HUES6 (cell line): ENCODE results near the gene SELENBP1.
A peak's percentile ranks its signal among the peaks of the same experiment; 100 is the strongest.

ENCODE experiments used
- H3K27ac ChIP-seq: 2 replicates; pipeline ENCODE4 v1.7.0; 2013; ENCODE audit warnings: low read depth, mild to moderate bottlenecking, low read length, inconsistent platforms
- H3K27me3 ChIP-seq: 2 replicates; pipeline ENCODE4 v1.6.1; 2013; ENCODE audit warnings: low read length; ENCODE audit not compliant: control insufficient read depth, insufficient read depth
- H3K36me3 ChIP-seq: 2 replicates; pipeline ENCODE4 v1.6.1; 2013; ENCODE audit warnings: low read length; ENCODE audit not compliant: control insufficient read depth, insufficient read depth
- H3K4me1 ChIP-seq: 2 replicates; pipeline ENCODE4 v1.6.1; 2013; ENCODE audit warnings: low read length; ENCODE audit not compliant: control insufficient read depth, insufficient read depth
- H3K4me3 ChIP-seq: 2 replicates; pipeline ENCODE4 v1.5.1; 2013; ENCODE audit warnings: low read depth, low read length
- H3K9ac ChIP-seq: one replicate; pipeline ENCODE4 v1.6.1; 2013; ENCODE audit warnings: mild to moderate bottlenecking, low read length
- H3K9me3 ChIP-seq: 2 replicates; pipeline ENCODE4 v1.6.1; 2013; ENCODE audit warnings: low read depth, low read length; ENCODE audit not compliant: control insufficient read depth, insufficient read depth

Gene SELENBP1

DNA sequence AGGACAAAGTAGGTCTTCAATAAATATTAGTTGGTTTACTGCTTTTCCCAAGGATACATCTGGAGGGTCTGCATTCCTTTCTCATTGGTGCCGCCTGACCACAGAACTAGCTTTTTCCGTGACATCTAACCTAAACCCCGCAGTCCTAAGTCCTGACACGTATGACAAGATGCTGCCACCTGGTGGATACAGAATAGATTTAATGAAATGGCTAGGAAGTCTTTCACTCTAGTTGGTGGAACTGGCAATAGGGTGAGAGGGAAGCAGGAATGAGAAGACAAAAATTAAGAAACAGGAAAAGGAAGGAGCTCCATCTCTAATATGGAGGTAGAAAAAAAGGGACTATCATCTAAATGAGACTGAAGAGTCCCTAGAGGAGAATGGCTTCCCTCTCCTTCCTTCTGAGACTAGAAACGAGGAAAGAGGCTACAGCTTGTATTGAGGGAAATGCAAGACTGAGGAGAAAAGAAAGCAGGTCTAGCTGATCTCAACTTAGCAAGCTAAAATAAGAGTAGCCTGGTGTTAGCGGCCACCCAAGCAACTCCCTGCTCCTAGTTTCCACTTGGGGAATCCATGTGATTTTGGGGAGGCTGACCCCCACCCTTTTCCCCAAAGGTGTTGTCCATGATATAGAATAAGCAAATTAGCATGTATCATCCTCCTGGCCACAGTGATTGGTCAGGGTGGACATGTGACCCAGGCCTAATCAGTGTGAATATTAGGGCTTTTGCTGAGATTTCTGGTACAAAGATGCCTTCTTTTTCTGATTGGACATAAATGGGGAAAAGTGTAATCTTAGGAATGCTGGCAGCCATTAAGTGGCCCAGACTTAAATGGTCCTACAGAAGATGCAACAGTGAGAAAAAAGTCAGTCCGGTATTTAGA is 31.4 kb downstream of the SELENBP1 start:
- no peaks in the 10 kb centered on the region for H3K27me3 ChIP-seq
- H3K9me3 ChIP-seq = no peaks in the 10 kb centered on the region
- peaks cover 8% of the 10 kb centered on the region; the same call in 1 of the 2 replicates for H3K4me1 ChIP-seq
- H3K9ac ChIP-seq = no peak overlapping the region
- H3K27ac ChIP-seq = no peak overlapping the region
- no peak overlapping the region for H3K4me3 ChIP-seq
- peaks cover 37% of the 10 kb centered on the region for H3K36me3 ChIP-seq

GRCh38 chr1:151336556-151336955 is 35.9 kb downstream of the SELENBP1 start:
- Histone ChIP-seq H3K9me3 (no peaks in the 10 kb centered on the region), H3K4me3 (no peak overlapping the region), H3K9ac (no peak overlapping the region), H3K27me3 (no peaks in the 10 kb centered on the region), H3K27ac (no peak overlapping the region), H3K36me3 (no peaks in the 10 kb centered on the region), H3K4me1 (0 out of 2 replicates have a peak, but pooled peaks cover 3% of the 10 kb centered on the region)

- Histone ChIP-seq H3K36me3 (no peaks in the 10 kb centered on the region), H3K4me3 (no peak overlapping the region), H3K27ac (no peak overlapping the region), H3K4me1 (no peaks in the 10 kb centered on the region), H3K27me3 (no peaks in the 10 kb centered on the region), H3K9me3 (no peaks in the 10 kb centered on the region), H3K9ac (no peak overlapping the region)
These were observed 37.7 kb downstream of the SELENBP1 start for GRCh38 chr1:151334822-151335221.

GRCh38 chr1:151327903-151328674 is 44.4 kb downstream of the SELENBP1 start:
- Histone ChIP-seq H3K4me3 (peak overlapping the region; percentile 84), H3K36me3 (peaks cover 8% of the 10 kb centered on the region), H3K9me3 (no peaks in the 10 kb centered on the region), H3K9ac (peak overlapping the region; percentile 93), H3K27me3 (no peaks in the 10 kb centered on the region), H3K27ac (peak overlapping the region; percentile 96; the same call in 1 of the 2 replicates), H3K4me1 (peaks cover 11% of the 10 kb centered on the region)

DNA sequence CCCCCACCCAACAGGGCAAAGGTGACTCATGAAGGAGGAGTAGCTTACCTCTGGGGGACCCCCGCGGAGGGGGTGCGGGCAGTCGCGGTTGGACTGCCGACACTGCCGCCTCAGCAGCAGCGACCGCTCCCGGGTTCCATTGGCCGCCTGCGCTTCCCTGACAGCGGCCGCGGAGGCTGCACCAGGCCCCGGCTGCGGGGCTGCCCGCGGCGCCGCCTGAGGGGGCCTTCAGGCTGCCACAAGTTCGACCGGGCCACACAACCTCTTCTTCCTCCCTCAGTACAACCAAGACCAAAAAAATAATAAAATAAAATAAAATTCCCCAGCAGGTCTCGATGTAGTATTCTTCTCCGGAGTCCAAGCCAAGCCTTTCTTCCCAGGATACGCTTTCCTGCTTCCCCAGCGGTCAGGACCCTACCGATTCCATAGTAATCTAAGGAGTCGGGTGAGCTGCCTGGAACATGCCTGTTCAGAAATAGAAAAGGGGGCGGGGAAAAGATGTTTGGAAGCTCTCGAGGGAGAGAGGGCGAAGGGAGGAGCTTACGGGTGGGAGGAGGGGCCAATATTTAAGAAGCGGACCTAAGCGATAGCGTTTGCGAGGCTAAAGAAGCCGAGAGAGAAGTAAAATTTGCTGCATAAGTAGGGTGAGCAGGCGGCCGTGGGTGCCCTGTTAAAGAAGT is 45.1 kb downstream of the SELENBP1 start, which contains the start of gene PI4KB:
PI4KB (minus strand) TSS at position 194 of the 680 bp plus-strand sequence. CDS start 10,935 bp downstream, outside the sequence.
- Histone ChIP-seq H3K9ac (peak within 1 kb of the TSS; percentile 93), H3K27ac (peak within 1 kb of the TSS; percentile 96), H3K9me3 (no peaks in the 10 kb centered on the region), H3K36me3 (peaks cover 11% of the 10 kb centered on the region), H3K4me3 (peak within 1 kb of the TSS; percentile 84), H3K27me3 (no peaks in the 10 kb centered on the region), H3K4me1 (peaks cover 11% of the 10 kb centered on the region)

DNA sequence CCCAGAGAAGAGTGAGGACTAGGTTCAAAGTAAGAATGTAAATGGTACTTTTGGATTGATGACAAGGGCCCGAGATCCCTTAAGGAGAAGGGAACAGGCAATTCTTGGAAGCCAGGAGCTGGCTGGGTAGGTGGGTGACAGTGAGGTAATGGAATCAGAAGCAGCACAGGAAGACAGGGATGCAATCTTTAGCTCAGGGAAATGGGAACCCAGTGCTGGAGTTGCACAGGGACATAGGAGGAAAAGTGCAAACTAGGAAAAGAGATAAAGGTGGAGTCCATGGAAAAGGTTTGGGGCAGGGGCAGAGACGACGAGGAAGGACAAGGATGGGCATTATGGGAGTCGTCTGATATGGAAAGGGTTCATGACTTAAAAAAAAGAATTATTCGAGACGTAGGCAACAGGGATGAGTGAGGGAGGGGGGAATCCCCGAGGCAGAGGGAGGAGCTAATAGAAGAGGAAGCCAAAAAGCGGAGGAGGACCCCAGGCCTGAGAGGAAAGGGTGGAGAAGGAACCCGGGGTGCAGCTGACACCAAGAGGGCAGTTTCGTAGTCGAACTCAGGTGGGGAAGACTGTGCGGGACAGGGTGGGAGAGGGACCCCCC is 45.8 kb downstream of the SELENBP1 start:
- peaks cover 11% of the 10 kb centered on the region for H3K4me1 ChIP-seq
- H3K36me3 ChIP-seq = peaks cover 11% of the 10 kb centered on the region
- peak overlapping the region; percentile 84 for H3K4me3 ChIP-seq
- H3K9me3 ChIP-seq = no peaks in the 10 kb centered on the region
- no peaks in the 10 kb centered on the region for H3K27me3 ChIP-seq
- H3K9ac ChIP-seq = peak overlapping the region; percentile 93
- no peak overlapping the region for H3K27ac ChIP-seq

- Histone ChIP-seq H3K4me3 (peak overlapping the region; percentile 84), H3K27ac (no peak overlapping the region), H3K36me3 (peaks cover 14% of the 10 kb centered on the region), H3K4me1 (peaks cover 11% of the 10 kb centered on the region), H3K9ac (no peak overlapping the region), H3K27me3 (no peaks in the 10 kb centered on the region), H3K9me3 (no peaks in the 10 kb centered on the region)
These were observed 46.7 kb downstream of the SELENBP1 start for GRCh38 chr1:151325646-151326429.

DNA sequence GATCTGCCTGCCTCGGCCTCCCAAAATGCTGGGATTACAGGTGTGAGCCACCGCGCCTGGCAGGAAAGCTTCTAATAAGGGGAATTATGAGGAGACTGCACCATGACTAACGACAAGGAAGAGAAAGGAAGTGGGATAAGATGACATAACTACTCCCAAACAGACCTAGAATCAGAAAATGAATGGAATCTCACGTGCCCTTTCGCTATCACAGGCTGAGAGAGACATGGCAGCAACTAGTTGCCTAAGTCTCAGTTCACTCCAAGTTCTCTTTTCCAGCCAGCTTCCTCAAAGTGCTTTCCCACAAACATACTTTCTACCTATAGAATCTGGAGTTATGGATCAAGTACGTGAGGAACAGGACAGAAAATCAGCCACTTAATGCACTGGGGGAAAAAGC is 47.3 kb downstream of the SELENBP1 start:
- Histone ChIP-seq H3K4me1 (peaks cover 11% of the 10 kb centered on the region), H3K9me3 (no peaks in the 10 kb centered on the region), H3K27ac (no peak overlapping the region), H3K4me3 (no peak overlapping the region), H3K9ac (no peak overlapping the region), H3K36me3 (peaks cover 15% of the 10 kb centered on the region), H3K27me3 (no peaks in the 10 kb centered on the region)

GRCh38 chr1:151324390-151324930 is 48.0 kb downstream of the SELENBP1 start:
- H3K36me3 ChIP-seq = peaks cover 15% of the 10 kb centered on the region
- no peaks in the 10 kb centered on the region for H3K27me3 ChIP-seq
- H3K4me1 ChIP-seq = peaks cover 11% of the 10 kb centered on the region
- H3K4me3 ChIP-seq = no peak overlapping the region
- no peak overlapping the region for H3K9ac ChIP-seq
- H3K27ac ChIP-seq = no peak overlapping the region
- H3K9me3 ChIP-seq = no peaks in the 10 kb centered on the region

- H3K9ac ChIP-seq = no peak overlapping the region
- no peaks in the 10 kb centered on the region for H3K9me3 ChIP-seq
- H3K4me1 ChIP-seq = no peaks in the 10 kb centered on the region
- H3K4me3 ChIP-seq = no peak overlapping the region
- H3K27ac ChIP-seq = no peak overlapping the region
- H3K36me3 ChIP-seq = peaks cover 37% of the 10 kb centered on the region
- H3K27me3 ChIP-seq = no peaks in the 10 kb centered on the region
These were observed 53.5 kb downstream of the SELENBP1 start for GRCh38 chr1:151318975-151319374.
